Spleen (tissue), 11 donors: ENCODE results near the gene TRABD2B. TPM values are rescaled to one million over a fixed set of nuclear protein-coding genes. Genes with fewer than 3 reads are reported as not detected.

ENCODE experiments used
- DNase-seq: peaks from one replicate; pipeline ENCODE4 v3.0.0-alpha.2; 2020
- H3K27ac ChIP-seq, 8 donors: fragments of 200-600 bp; sonication (generic) in 7 of 8; 1 replicate in 4 of 8; 2 replicates in 4 of 8; pipeline versions ENCODE4 v1.5.0 to v1.8.0; 2016 to 2021; ENCODE audit warnings: inconsistent platforms in 4 of 8, mild to moderate bottlenecking in 4 of 8, moderate library complexity in 1 of 8
- H3K27me3 ChIP-seq, 7 donors: fragments of 200-600 bp; sonication (generic) in 6 of 7; replicated peaks in 1 of 7; 1 replicate in 4 of 7; 2 replicates in 3 of 7; pipeline versions ENCODE4 v1.5.0 to v1.8.0; 2016 to 2021; ENCODE audit warnings: inconsistent platforms in 3 of 7, mild to moderate bottlenecking in 1 of 7
- H3K36me3 ChIP-seq, 6 donors: fragments of 200-600 bp; sonication (generic) in 5 of 6; 1 replicate in 4 of 6; 2 replicates in 2 of 6; pipeline versions ENCODE4 v1.5.0 to v1.8.0; 2016 to 2021; ENCODE audit warnings: inconsistent platforms in 2 of 6
- H3K4me1 ChIP-seq, 6 donors: fragments of 200-600 bp; sonication (generic) in 5 of 6; 1 replicate in 3 of 6; 2 replicates in 3 of 6; pipeline versions ENCODE4 v1.5.0 to v1.8.0; 2016 to 2021; ENCODE audit warnings: inconsistent platforms in 3 of 6
- H3K4me3 ChIP-seq, 8 donors: fragments of 200-600 bp; sonication (generic) in 7 of 8; 1 replicate in 4 of 8; 2 replicates in 4 of 8; pipeline versions ENCODE4 v1.5.0 to v1.8.0; 2016 to 2021; ENCODE audit warnings: inconsistent platforms in 4 of 8, mild to moderate bottlenecking in 4 of 8, moderate library complexity in 2 of 8
- H3K9me3 ChIP-seq, 8 donors: fragments of 200-600 bp; sonication (generic) in 7 of 8; 1 replicate in 4 of 8; 2 replicates in 4 of 8; pipeline versions ENCODE4 v1.5.0 to v1.8.0; 2016 to 2021; ENCODE audit warnings: inconsistent platforms in 4 of 8
- POLR2A ChIP-seq, 3 donors: fragments of 450-650 bp; IDR thresholded peaks; one replicate each; pipeline ENCODE4 v1.5.1; 2017; ENCODE audit warnings: antibody characterized with exemption in 3 of 3, mild to moderate bottlenecking in 1 of 3
- POLR2AphosphoS5 ChIP-seq, 3 donors: sonication (generic); formaldehyde crosslinking; IDR thresholded peaks; one replicate each; pipeline ENCODE4 v1.5.1; 2017; ENCODE audit warnings: antibody characterized with exemption in 3 of 3
- WGBS, 5 donors: extraction: QIAGEN DNeasy Blood & Tissue Kit in 3 of 5; methylation state at CpG; one replicate each; pipeline versions ENCODE4 v1.1.5 to v1.1.7; 2013 to 2018; 5-methylcytosine and 5-hydroxymethylcytosine counted together
- intact Hi-C: fragments of 100-400 bp; cut with DNase I; formaldehyde crosslinking; loops from one replicate; pipeline ENCODE4 v1.15.0; 2023; ENCODE audit warnings: low total_unique reads
- polyA plus RNA-seq, 3 donors: library from polyadenylated mRNA; stranded (reverse); fragments of 200-250 nt; gene quantifications; one replicate each; pipeline ENCODE4 v1.2.1, GENCODE V29; 2013
- total RNA-seq, 7 donors: library from RNA; depleted of rRNA in 3 of 7; stranded (reverse); fragments of >200 nt in 3 of 7; fragmentation: NEBNext Ultra II Directional in 4 of 7; extraction: Animal tissue kit (Norgen Biotek cat#: 25700) in 4 of 7; gene quantifications; one replicate each; pipeline versions ENCODE4 v1.1.0 to v1.2.1, GENCODE V29; 2016 to 2021
- TF ChIP-seq, protein P1 (sequence below), 11 experiments: fragments of 200-600 bp in 7 of 11; fragments of 450-650 bp in 4 of 11; sonication (generic) in 4 of 11; IDR thresholded peaks in 8 of 11; conservative IDR thresholded peaks in 3 of 11; 1 replicate in 7 of 11; 2 replicates in 4 of 11; pipeline versions ENCODE4 v1.4.0 to v1.8.0; 2016 to 2021; ENCODE audit warnings: antibody characterized with exemption in 11 of 11, inconsistent platforms in 4 of 11, mild to moderate bottlenecking in 1 of 11
- donor health status: healthy with polysubstance abuse.
- donor health status: DM: no; HTN: no; CAD: no; lungs with moderate emphysema.
- donor health status: DM: no; HTN: no; CAD: no.
- donor health status: Bipolar disorder and iron deficiency.
- donor health status: healthy.
- donor health status: DM: no; HTN: no; CAD: no.
- donor health status: DM: yes; HTN: yes; CAD: no.

The TRABD2B gene
- total and polyA plus RNA-seq, 10 donors = 0.11 to 3.5 (median 0.64) TPM

DNA sequence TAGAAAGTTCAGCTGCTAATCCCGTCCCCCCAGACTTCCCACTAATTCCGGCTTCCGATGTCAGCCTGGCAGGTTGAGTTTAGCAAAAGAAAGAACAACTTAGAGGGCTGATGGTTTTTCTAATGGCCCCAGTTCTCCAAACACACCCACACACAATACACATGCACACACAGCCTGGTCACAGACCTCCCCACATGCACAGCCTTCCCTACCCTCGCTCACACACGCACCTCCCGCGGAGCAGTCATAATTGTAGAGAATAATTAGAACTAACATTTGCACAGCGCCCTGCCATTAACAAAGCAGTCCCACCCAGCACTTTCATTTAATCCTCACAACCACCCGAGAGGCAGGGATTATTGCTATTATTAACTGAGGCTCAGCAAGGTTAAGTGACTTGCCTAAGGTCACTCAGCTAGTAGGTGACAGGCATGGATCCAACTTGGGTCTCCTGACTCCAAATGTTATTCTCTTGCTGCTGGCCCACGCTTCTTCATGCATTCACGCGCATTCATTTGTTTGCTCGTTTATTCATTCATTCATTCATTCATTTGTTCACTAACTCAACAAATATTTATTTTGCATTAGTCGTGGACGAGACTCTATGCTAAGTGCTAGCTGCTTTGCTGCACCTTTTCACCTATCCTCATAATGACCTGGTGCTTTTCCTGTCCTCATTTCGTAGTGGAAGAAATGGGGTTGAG is 284.4 kb downstream of the TRABD2B start:
- Histone ChIP-seq H3K9me3 (no peaks in the 10 kb centered on the region), H3K4me1 (peaks cover 9 to 30% (median 28%) of the 10 kb centered on the region in 6 donors), H3K4me3 (no peak overlapping the region), H3K36me3 (no peaks in the 10 kb centered on the region), H3K27me3 (peaks cover 7 to 99% (median 58%) of the 10 kb centered on the region in 7 donors), H3K27ac (no peak overlapping the region)
- intact Hi-C loops = loop anchor here (5.0 kb wide), 2 partner anchors 275 to 535 kb away; partner anchors contain the start of gene FOXD2
- TF ChIP-seq POLR2A (IDR thresholded peaks at IDR 0.05) (no peak), POLR2AphosphoS5 (IDR thresholded peaks at IDR 0.05) (no peak)
- TF ChIP-seq, protein P1, sequence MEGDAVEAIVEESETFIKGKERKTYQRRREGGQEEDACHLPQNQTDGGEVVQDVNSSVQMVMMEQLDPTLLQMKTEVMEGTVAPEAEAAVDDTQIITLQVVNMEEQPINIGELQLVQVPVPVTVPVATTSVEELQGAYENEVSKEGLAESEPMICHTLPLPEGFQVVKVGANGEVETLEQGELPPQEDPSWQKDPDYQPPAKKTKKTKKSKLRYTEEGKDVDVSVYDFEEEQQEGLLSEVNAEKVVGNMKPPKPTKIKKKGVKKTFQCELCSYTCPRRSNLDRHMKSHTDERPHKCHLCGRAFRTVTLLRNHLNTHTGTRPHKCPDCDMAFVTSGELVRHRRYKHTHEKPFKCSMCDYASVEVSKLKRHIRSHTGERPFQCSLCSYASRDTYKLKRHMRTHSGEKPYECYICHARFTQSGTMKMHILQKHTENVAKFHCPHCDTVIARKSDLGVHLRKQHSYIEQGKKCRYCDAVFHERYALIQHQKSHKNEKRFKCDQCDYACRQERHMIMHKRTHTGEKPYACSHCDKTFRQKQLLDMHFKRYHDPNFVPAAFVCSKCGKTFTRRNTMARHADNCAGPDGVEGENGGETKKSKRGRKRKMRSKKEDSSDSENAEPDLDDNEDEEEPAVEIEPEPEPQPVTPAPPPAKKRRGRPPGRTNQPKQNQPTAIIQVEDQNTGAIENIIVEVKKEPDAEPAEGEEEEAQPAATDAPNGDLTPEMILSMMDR (IDR thresholded peaks at IDR 0.05 in 8 of 11, conservative IDR thresholded peaks at IDR 0.05 in 3 of 11) = no peak
- 65 to 69% (median 66%) methylated on average over 16 of the region's 16 CpGs for WGBS, 5 donors
- no peak for DNase-seq

DNA sequence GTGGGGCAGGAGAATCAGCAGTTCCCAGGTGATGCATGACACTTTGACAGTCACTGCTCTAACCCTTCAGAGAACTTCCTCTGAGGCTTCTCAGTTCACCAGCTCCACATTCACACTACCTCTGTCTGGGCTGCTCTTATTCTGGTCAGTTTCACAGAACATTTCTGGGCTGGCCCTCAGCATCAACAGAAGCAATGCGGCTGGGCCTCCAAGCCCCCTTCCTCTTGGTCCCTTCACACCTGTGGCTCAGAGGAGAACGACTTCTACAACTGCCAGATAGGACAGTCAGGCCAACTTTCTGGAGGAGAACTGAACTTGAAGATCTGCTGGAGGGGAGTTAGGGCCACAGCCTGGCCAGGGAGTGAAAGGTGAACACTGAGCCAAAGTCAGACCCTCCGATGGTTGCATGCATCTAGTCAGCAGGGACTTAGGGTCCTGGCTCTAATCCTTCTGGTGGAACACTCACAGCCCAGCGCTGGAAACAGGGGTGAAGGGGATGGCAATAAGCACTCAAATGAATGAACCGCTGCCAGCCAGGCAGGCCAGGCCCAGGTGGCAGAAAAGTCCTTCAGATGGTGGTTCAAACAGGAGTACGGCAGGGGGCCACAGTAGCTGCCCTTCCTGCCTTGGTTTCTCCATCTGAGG is 285.2 kb downstream of the TRABD2B start:
- intact Hi-C loops = loop anchor here (5.0 kb wide), 2 partner anchors 275 to 535 kb away; partner anchors contain the start of gene FOXD2
- no peaks in the 10 kb centered on the region for H3K36me3 ChIP-seq
- TF ChIP-seq POLR2A (IDR thresholded peaks at IDR 0.05) = no peak
- TF ChIP-seq POLR2AphosphoS5 (IDR thresholded peaks at IDR 0.05) = no peak
- TF ChIP-seq, protein P1 (IDR thresholded peaks at IDR 0.05 in 8 of 11, conservative IDR thresholded peaks at IDR 0.05 in 3 of 11) = no peak
- no peak for DNase-seq
- H3K27ac ChIP-seq = no peak overlapping the region
- peaks cover 7 to 99% (median 66%) of the 10 kb centered on the region in 7 donors for H3K27me3 ChIP-seq
- no peaks in the 10 kb centered on the region for H3K9me3 ChIP-seq
- peaks cover 9 to 30% (median 28%) of the 10 kb centered on the region in 6 donors for H3K4me1 ChIP-seq
- WGBS, 5 donors = 60 to 70% (median 64%) methylated on average over 5 to 6 of the region's 6 CpGs
- no peak overlapping the region for H3K4me3 ChIP-seq

DNA sequence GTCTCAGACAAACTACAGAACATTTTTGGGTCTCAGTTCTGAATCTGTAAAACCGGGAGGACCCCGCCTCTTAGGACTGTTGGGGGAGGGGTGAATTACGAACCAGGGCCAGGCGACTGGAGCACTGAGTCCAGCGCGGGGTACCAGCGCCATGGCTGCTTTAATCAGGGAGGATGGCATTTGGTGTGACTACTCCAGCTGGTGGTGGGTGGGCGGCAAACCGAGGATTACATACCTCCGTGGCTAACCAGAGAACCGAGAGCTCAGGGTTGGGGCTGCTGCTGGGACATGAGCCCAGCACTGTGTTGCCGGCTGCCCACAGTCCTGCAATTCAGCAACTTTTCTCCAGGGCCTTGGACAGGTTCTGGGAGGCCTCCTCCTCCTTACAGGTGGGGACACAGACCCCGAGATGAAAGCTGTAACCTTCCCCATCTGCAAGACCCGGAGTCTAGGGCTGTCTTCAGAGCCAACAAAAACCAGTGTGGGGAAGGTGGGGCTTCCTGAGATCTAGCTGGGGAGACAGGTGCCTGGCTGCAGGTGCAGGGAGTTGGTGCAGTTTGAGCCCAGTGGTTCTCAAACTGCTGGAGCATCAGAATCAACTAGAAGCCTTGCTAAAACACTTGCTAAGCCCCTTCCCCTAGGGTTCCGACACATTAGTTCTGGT is 285.9 kb downstream of the TRABD2B start:
- no peak for DNase-seq
- no peaks in the 10 kb centered on the region for H3K9me3 ChIP-seq
- peaks cover 7 to 97% (median 70%) of the 10 kb centered on the region in 7 donors for H3K27me3 ChIP-seq

More for the DNA sequence above, 285.9 kb downstream of the TRABD2B start:
- intact Hi-C loops = loop anchor here (5.0 kb wide), 2 partner anchors 274 to 534 kb away; partner anchors contain the start of gene FOXD2
- H3K4me3 ChIP-seq = no peak overlapping the region
- 48 to 59% (median 57%) methylated on average over 10 to 15 of the region's 15 CpGs for whole genome bisulfite sequencing, 5 donors
- no peak for TF ChIP-seq POLR2A (IDR thresholded peaks at IDR 0.05)
- TF ChIP-seq, protein P1 (IDR thresholded peaks at IDR 0.05 in 8 of 11, conservative IDR thresholded peaks at IDR 0.05 in 3 of 11) = no peak
- no peak for TF ChIP-seq POLR2AphosphoS5 (IDR thresholded peaks at IDR 0.05)
- no peak overlapping the region for H3K27ac ChIP-seq
- peaks cover 9 to 30% (median 28%) of the 10 kb centered on the region in 6 donors for H3K4me1 ChIP-seq
- no peaks in the 10 kb centered on the region for H3K36me3 ChIP-seq

Other genes starting within 250 kb of the TRABD2B start
- gene SLC5A9, start 225.3 kb upstream of the TRABD2B start, total RNA-seq = 1 to 10 TPM in 2 of 7 donors, under 1 TPM in 5; 0.51 to 2.1 (median 0.82) TPM
- 1 to 10 TPM in 2 of 3 donors, under 1 TPM in 1; 0.72 to 1.3 (median 1.3) TPM for gene SLC5A9, start 225.3 kb upstream of the TRABD2B start, polyA plus RNA-seq